Hepatocyte (in vitro differentiated cells): ENCODE measurements around the gene IER3. TPM values are rescaled to one million over a fixed set of nuclear protein-coding genes. Genes with fewer than 3 reads are reported as not detected.

Experiments used
- DNase-seq: peaks from one replicate; pipeline ENCODE4 v3.0.0-alpha.2; 2016; ENCODE audit warnings: low spot score
- H2AFZ ChIP-seq: fragments of 200-600 bp; sonication (generic); 2 replicates; pipeline ENCODE4 v1.6.0; 2016; ENCODE audit warnings: antibody characterized with exemption, mild to moderate bottlenecking
- H3K27ac ChIP-seq: fragments of 200-600 bp; sonication (generic); 2 replicates; pipeline ENCODE4 v1.5.1; 2016; ENCODE audit warnings: mild to moderate bottlenecking
- H3K27me3 ChIP-seq: fragments of 200-600 bp; sonication (generic); 2 replicates; pipeline ENCODE4 v1.6.1; 2016
- H3K36me3 ChIP-seq: fragments of 200-600 bp; sonication (generic); replicated peaks from 2 replicates; pipeline ENCODE4 v1.5.1; 2016; ENCODE audit warnings: low read depth; ENCODE audit not compliant: insufficient read depth
- H3K4me1 ChIP-seq: fragments of 200-600 bp; sonication (generic); 2 replicates; pipeline ENCODE4 v1.5.1; 2016; ENCODE audit warnings: mild to moderate bottlenecking, moderate library complexity; ENCODE audit not compliant: insufficient read depth
- H3K4me2 ChIP-seq: fragments of 200-600 bp; sonication (generic); 2 replicates; pipeline ENCODE4 v1.6.0; 2016
- H3K4me3 ChIP-seq: fragments of 200-600 bp; sonication (generic); 2 replicates; pipeline ENCODE4 v1.5.1; 2016; ENCODE audit warnings: mild to moderate bottlenecking
- H3K79me2 ChIP-seq: fragments of 200-600 bp; sonication (generic); 2 replicates; pipeline ENCODE4 v1.6.0; 2017; ENCODE audit warnings: mild to moderate bottlenecking
- H3K9me2 ChIP-seq: fragments of 200-600 bp; sonication (generic); replicated peaks from 2 replicates; pipeline ENCODE4 v1.6.0; 2017; ENCODE audit warnings: mild to moderate bottlenecking; ENCODE audit not compliant: insufficient read depth
- H3K9me3 ChIP-seq: fragments of 200-600 bp; sonication (generic); 2 replicates; pipeline ENCODE4 v1.5.1; 2016; ENCODE audit warnings: low read depth, mild to moderate bottlenecking
- H4K20me1 ChIP-seq: fragments of 200-600 bp; sonication (generic); 2 replicates; pipeline ENCODE4 v1.6.0; 2016; ENCODE audit warnings: mild to moderate bottlenecking; ENCODE audit not compliant: insufficient read depth, poor library complexity, severe bottlenecking
- EZH2 ChIP-seq: fragments of 200-600 bp; sonication (generic); IDR thresholded peaks from 2 replicates; pipeline ENCODE4 v1.6.1; 2016; ENCODE audit warnings: antibody characterized with exemption, mild to moderate bottlenecking, borderline replicate concordance
- EZH2phosphoT487 ChIP-seq: fragments of 200-600 bp; sonication (generic); IDR thresholded peaks from one replicate; pipeline ENCODE4 v1.6.1; 2018; ENCODE audit warnings: antibody characterized with exemption, mild to moderate bottlenecking, low read depth, moderate library complexity; ENCODE audit not compliant: unreplicated experiment, severe bottlenecking
- WGBS: methylation state at CpG from one replicate; pipeline ENCODE4 v1.1.6; 2016; ENCODE audit warnings: low lambda C conversion rate; ENCODE audit errors: missing lambda C conversion rate; 5-methylcytosine and 5-hydroxymethylcytosine counted together
- polyA plus RNA-seq: library from polyadenylated mRNA; unstranded; fragments of >200 nt; fragmentation: Nextera tagmentation; extraction: Ambion mirVana; gene quantifications from 2 replicates; pipeline ENCODE4 v1.2.1, GENCODE V29; 2016
- total RNA-seq: library from RNA; depleted of rRNA; stranded (reverse); fragments of >200 nt; gene quantifications from 2 replicates; pipeline ENCODE4 v1.2.3, GENCODE V29; 2014
- TF ChIP-seq, protein P1 (sequence below): fragments of 200-600 bp; sonication (generic); IDR thresholded peaks from 2 replicates; pipeline ENCODE4 v1.5.1; 2016; ENCODE audit warnings: antibody characterized with exemption, mild to moderate bottlenecking; ENCODE audit not compliant: poor library complexity

Gene IER3
- total and polyA plus RNA-seq, 2 experiments from 2014 or later = 159 to 193 TPM

DNA sequence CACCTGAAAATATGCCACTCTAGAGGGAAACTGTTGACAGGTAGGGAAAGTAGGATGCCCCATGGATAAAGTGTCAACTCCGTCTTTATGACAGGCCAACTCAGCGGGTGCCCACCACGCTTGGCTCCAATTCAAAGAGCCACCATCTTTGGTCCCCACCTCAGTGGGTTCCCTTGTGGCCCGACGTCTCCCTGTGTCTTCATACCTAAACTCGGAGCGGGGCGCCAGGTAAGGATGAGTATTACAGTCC lies 27.5 kb downstream of the IER3 start:
- TF ChIP-seq, protein P1, sequence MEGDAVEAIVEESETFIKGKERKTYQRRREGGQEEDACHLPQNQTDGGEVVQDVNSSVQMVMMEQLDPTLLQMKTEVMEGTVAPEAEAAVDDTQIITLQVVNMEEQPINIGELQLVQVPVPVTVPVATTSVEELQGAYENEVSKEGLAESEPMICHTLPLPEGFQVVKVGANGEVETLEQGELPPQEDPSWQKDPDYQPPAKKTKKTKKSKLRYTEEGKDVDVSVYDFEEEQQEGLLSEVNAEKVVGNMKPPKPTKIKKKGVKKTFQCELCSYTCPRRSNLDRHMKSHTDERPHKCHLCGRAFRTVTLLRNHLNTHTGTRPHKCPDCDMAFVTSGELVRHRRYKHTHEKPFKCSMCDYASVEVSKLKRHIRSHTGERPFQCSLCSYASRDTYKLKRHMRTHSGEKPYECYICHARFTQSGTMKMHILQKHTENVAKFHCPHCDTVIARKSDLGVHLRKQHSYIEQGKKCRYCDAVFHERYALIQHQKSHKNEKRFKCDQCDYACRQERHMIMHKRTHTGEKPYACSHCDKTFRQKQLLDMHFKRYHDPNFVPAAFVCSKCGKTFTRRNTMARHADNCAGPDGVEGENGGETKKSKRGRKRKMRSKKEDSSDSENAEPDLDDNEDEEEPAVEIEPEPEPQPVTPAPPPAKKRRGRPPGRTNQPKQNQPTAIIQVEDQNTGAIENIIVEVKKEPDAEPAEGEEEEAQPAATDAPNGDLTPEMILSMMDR = no peak
- TF ChIP-seq EZH2phosphoT487 (no peak), EZH2 (no peak)

GRCh38 chr6:30714263-30714662 lies 30.1 kb downstream of the IER3 start:
- Histone ChIP-seq H3K9me3 (no peaks in the 10 kb centered on the region), H3K27ac (no peak overlapping the region), H3K4me3 (no peak overlapping the region), H3K4me2 (no peak overlapping the region), H3K36me3 (no peaks in the 10 kb centered on the region), H3K27me3 (no peaks in the 10 kb centered on the region), H2AFZ (no peak overlapping the region), H3K9me2 (no peaks in the 10 kb centered on the region), H4K20me1 (no peaks in the 10 kb centered on the region), H3K79me2 (peaks cover 15% of the 10 kb centered on the region), H3K4me1 (peaks cover 9% of the 10 kb centered on the region)
- no peak for DNase-seq
- TF ChIP-seq EZH2 (no peak), EZH2phosphoT487 (no peak)
- TF ChIP-seq, protein P1 = no peak
- 94% methylated on average over 1 of the region's 1 CpG for WGBS

More for the DNA sequence above, 27.5 kb downstream of the IER3 start:
- Histone ChIP-seq H3K27ac (peak overlapping the region; percentile 79), H3K9me3 (no peaks in the 10 kb centered on the region), H3K4me3 (peak overlapping the region; percentile 24), H3K4me2 (peak overlapping the region; percentile 80), H3K9me2 (no peaks in the 10 kb centered on the region), H3K27me3 (no peaks in the 10 kb centered on the region), H3K36me3 (no peaks in the 10 kb centered on the region), H3K4me1 (peaks cover 9% of the 10 kb centered on the region), H4K20me1 (peaks cover 4% of the 10 kb centered on the region), H2AFZ (peak overlapping the region; percentile 39), H3K79me2 (peaks cover 29% of the 10 kb centered on the region)
- DNase-seq = no peak
- 1% methylated on average over 8 of the region's 8 CpGs for WGBS

DNA sequence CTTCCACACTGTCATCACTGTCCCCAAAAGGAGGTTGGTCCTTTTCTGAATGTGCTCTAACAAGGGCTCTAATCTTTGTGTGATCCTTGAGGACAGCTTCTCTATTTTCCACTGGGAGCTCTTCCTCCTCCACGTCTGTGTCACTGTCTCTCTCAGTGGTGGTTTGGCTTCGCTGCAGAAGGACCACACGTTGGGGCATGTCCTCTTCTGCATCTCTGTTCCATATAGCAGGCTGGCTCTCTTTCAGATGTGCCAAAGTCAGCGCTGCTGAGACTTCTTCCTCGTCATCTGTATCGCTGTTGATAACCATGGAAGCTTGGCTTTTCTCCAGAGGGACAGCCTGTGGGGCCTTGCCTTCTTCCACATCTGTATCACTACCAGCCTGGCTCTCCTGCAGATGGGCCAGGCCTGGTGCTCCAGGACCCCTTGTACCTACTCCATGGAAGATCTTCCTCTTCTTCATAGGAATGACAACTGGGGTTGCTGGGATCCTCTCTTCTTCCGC lies 31.9 kb downstream of the IER3 start:
- TF ChIP-seq EZH2 = no peak
- no peak for TF ChIP-seq EZH2phosphoT487
- TF ChIP-seq, protein P1 = no peak
- Histone ChIP-seq H3K9me2 (no peaks in the 10 kb centered on the region), H3K9me3 (no peaks in the 10 kb centered on the region), H3K4me3 (no peak overlapping the region), H3K4me1 (no peaks in the 10 kb centered on the region), H3K36me3 (no peaks in the 10 kb centered on the region), H3K79me2 (peaks cover 6% of the 10 kb centered on the region), H3K27me3 (no peaks in the 10 kb centered on the region), H3K27ac (no peak overlapping the region), H2AFZ (no peak overlapping the region), H4K20me1 (no peaks in the 10 kb centered on the region), H3K4me2 (no peak overlapping the region)
- 97% methylated on average over 7 of the region's 7 CpGs for WGBS
- DNase-seq = no peak

- H3K4me1 ChIP-seq = no peaks in the 10 kb centered on the region
- no peak overlapping the region for H3K27ac ChIP-seq
- H3K79me2 ChIP-seq = peaks cover 6% of the 10 kb centered on the region
- H2AFZ ChIP-seq = no peak overlapping the region
- no peaks in the 10 kb centered on the region for H4K20me1 ChIP-seq
- H3K9me2 ChIP-seq = no peaks in the 10 kb centered on the region
- H3K4me2 ChIP-seq = no peak overlapping the region
- no peak overlapping the region for H3K4me3 ChIP-seq
- no peak for TF ChIP-seq EZH2
- TF ChIP-seq, protein P1 = no peak
- no peak for TF ChIP-seq EZH2phosphoT487
- 100% methylated on average over 1 of the region's 1 CpG for WGBS
- H3K27me3 ChIP-seq = no peaks in the 10 kb centered on the region
- H3K36me3 ChIP-seq = no peaks in the 10 kb centered on the region
- no peak for DNase-seq
- no peaks in the 10 kb centered on the region for H3K9me3 ChIP-seq
Measured at GRCh38 chr6:30711758-30712380, 32.5 kb downstream of the IER3 start.
